Stimulated activated CD4-positive, alpha-beta T cell treated with anti-CD3 and anti-CD28 coated beads, Interleukin-1b, Interleukin-23, amount 100 ng/mL, for 48 hours (primary cell): ENCODE measurements around the gene ZNF189.

Experiments used
- DNase-seq: peaks from one replicate; pipeline ENCODE4 v3.0.0-alpha.2; 2020

Gene ZNF189

DNA sequence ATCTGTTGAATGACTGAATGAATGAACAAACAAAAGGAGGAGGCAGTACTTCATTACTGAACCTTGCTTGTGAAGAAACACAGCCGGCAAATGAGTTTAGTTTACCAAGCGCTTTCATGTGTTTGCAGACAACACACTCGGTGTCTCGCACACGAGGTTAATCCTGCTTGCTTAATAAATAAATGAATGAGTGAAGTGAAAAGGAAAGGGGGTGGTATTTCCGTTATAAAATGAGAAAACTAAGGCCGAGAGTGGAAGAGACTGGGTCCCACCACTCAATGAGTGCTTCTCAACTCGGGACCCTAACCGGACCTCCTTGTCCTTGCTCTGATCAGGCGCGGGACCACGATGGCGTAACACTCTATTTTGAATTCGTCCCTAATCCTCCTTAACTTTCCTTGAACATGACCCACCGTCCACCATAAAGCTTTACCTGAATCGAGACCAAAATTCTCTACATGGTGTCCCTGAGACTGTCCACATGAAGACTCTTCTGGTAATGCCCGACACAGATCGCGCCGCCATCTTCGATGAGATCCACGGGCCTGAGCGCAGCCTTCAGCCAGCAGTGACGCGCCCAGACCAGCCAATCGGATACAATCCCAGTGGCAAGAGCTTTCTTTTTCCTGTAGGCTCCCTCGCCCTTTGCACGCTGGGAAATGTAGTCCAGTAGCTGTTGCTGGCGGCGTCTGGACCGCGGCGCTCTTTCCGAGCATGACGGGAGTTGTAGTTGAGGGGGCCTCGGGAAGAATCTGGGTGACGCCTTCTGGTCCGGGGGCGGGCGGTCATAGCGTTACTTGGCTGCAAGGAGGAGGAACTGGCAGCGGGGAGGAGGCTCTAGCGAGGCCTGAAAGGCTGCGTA is at the start of gene ZNF189, which contains the start of gene MRPL50:
Gene ZNF189, plus strand, starts transcription at position 784 of the 862 bp plus-strand sequence. CDS start 306 bp downstream, outside the sequence.
Gene MRPL50, minus strand, starts transcription at position 551 of the 862 bp plus-strand sequence. Its CDS starts 26 bp downstream, at position 525.
- peak; percentile 97 for DNase-seq

- DNase-seq = no peak
Measured at GRCh38 chr9:101350285-101350684, 48.4 kb upstream of the ZNF189 start.

DNA sequence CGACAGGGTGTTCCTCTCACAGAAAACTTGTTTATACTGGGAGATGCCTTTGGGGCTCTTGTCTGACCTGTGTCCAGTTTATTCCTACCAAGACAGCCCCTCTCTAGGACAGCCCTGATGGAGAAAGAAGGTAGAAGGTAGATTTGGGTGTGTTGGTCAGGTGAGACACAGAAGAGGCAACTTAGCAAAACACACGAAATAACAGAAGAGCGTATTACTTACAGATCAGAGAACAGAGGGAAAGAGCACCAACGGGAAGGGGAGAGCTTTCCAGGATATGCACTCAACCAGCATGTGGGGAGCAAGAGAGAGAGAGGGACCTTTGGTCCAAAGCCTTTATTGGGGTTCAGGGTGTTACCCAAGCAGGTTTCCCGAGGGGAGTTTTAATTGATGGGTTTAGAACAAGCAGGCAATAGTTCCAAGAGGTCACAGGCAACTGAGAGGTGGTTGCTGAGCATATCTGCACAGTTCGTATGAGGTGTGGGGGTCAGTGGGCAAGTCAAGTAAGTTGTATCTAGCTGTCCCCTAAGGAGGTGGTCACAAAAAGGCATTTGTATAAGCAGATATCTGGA is 45.7 kb upstream of the ZNF189 start:
- DNase-seq = no peak

GRCh38 chr9:101353683-101354082 is 45.0 kb upstream of the ZNF189 start:
- DNase-seq = no peak

- DNase-seq = no peak
Measured at GRCh38 chr9:101354143-101354764, 44.4 kb upstream of the ZNF189 start.

DNA sequence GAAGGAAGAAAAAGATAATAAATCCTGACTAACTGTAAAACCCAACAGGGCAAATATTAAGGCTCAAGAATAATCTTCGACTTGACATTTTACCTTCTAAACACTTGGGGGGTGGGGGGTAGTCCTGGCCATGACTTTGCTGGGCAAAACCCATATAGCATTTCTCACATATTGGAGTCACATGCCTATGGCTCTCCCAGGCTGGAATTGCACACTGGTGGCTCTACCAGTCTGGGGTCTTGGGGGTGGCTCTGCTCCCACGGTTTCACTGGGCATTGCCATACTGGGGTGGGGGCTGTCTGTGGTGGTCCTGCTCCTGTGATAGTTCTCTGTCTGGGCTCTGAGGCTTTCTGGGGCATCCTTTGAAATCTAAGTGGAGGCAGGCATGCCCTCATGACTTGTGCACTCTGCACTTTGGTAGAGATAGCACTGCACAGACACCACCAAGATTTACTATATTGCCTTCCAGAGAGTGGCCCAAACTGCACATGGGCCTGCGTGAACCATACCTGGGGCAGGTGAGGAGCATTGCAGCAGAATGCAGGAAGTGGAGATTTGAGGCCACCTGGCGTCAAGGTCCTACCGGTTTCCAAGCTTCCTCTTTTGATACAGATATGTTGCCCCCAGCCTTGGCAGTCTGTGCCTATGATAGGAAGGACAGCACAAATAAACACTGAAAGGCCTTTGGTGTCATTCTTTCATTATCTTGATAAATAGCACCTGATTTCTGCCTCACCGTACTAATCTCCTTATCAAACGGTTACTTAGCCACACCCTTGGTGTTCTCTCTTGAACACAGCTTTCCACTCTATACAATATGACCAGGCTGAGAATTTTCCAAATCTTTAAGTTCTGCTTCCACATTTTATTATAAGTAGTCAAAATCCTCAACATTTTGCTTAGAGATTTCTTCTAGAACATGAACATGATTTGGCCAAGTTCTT is 43.6 kb upstream of the ZNF189 start:
- no peak for DNase-seq

GRCh38 chr9:101356619-101357018 is 42.0 kb upstream of the ZNF189 start:
- no peak for DNase-seq

DNA sequence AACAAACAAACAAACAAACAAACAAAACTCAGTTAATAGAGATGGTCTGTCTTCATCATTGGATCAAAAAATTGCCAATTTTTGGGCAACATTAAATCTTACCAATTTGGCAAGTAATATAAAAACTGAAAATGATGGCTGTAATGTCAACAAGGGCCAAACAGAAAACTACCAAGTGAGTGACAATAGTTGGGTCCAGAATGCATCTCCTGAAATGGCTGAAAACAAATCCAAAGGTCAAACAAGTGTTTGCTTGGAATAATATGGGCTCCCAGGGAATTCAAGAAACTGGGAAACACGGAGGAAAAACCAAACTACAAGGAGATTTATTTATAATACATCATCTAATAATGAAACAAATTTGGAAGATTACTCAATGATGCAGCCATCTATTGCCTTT is 39.0 kb upstream of the ZNF189 start:
- no peak for DNase-seq

- no peak for DNase-seq
Measured at GRCh38 chr9:101360647-101361046, 38.0 kb upstream of the ZNF189 start.

DNA sequence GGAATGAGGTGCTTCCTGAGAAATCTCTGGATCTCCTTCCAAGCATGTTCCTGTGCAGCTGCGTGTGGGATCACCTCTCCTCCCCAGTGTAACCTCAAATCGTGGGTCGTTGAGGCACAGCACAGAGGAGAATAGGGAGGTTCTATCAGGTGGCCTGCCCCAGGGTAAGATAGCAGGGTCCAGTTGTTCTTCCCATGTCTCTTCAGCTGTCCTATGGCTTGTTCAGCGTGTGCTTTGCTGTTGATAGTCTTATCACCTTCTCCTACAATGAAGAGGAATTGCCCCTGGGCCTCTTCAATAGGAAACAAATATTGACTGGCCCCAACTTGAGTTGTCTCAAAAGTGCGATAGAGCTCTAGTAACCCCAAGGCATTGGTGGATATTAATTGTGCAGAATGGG is 36.2 kb upstream of the ZNF189 start:
- no peak for DNase-seq

DNA sequence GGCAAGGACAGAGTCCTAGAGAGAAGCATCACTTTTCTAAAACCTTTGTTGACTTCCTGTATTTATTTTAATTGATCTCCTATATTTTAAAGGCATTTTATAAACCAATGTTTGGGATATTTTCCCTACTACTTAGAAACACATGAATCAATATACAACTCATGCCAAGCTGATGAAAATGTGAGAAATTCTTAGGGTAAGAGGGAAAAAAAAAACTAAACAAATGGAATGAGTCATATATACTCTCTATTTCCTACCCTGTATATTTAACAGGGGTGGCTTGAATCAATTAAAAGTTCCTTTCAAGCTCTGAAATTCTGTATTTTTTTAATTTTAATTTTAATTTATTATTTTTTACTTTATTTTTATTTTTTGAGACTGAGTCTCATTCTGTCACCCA is 33.5 kb upstream of the ZNF189 start:
- no peak for DNase-seq

DNA sequence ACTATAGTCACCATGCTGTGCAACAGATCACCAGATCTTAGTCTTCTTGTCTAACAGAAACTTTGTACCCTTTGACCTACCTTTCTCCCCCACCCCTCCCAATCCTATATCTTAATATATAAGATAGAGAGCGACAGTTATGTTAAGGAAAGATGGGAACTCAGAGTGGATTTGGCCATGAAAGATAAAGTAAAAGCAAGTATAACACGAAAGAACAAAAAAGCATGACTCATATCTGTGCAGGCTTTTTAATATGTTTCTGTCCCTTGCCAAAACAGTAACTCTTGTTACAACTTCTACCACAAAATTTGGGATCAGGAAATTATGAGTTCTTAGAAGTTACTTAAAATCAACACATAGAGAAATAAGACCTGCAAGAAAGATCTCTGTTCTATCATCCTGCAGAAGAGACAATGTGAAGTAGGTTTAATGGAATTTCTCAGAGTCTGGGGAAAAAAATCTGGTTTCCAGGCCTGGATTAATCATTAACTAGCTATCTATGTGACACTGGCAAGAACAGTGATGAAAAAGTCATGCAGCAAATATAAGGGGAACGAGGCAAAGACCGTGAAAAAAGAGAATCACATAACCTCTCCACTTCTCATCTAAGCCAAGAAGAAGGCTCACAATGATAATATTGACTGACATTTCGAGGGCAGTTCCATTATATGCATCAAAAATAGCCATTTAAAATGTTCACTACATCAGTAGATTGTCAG is 32.5 kb upstream of the ZNF189 start:
- DNase-seq = no peak

GRCh38 chr9:101367323-101367722 is 31.3 kb upstream of the ZNF189 start:
- DNase-seq = no peak

GRCh38 chr9:101369286-101369685 is 29.4 kb upstream of the ZNF189 start:
- DNase-seq = no peak

GRCh38 chr9:101369884-101370531 is 28.6 kb upstream of the ZNF189 start:
- DNase-seq = no peak

DNA sequence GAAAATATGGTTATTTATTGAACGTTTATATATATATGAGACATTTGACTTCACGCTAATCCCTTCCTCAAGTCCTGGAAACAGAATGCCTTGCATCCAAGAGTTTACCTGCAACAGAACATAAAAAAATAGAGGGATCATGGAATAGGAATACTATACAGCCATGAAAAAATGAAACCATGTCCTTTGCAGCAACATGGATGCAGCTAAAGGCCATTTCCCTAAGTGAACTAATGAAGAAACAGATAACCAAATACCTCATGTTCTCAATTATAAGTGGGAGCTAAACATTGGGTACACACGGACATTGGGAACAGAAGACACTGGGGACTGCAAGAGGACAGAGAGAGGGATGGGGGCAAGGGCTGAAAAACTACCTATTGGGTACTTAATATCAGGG is 26.8 kb upstream of the ZNF189 start:
- DNase-seq = no peak

DNA sequence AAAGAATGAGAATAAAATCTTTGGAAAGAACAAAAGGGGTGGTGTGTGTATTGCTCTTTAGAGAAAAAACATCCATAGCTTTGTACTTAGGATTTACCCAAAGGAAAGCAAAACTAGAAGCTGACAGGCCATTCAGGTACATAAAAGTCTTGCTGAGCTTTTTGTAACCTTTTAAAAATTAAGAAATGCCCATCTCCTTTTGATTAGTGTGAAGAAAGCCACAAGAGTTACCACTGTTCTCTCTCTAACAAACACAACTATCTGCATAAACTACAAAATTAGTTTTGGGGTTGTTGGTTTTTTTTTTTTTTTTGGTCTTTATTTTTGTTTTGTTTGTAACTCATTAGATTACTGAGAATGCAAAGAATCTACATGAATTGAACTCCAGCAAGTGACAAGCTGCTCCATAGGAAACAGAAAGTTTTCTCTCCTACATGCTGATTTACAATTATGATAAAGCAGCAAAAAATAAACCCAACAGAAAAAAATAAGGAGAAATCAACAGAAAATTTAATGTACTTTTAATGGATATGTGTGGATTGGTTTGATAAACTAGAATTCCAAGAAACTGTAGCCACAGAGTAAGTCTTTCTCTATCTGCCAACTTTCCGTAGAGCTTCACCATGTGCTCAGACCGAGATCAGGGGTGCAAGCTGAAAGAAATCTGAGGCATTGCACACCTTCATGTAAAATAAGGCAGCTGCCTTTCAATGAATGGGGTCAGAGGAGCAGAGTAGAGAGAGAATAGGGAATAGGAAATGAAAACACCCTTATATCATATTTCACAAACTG is 26.1 kb upstream of the ZNF189 start:
- DNase-seq = no peak

- no peak for DNase-seq
Measured at GRCh38 chr9:101375546-101375945, 23.1 kb upstream of the ZNF189 start.

DNA sequence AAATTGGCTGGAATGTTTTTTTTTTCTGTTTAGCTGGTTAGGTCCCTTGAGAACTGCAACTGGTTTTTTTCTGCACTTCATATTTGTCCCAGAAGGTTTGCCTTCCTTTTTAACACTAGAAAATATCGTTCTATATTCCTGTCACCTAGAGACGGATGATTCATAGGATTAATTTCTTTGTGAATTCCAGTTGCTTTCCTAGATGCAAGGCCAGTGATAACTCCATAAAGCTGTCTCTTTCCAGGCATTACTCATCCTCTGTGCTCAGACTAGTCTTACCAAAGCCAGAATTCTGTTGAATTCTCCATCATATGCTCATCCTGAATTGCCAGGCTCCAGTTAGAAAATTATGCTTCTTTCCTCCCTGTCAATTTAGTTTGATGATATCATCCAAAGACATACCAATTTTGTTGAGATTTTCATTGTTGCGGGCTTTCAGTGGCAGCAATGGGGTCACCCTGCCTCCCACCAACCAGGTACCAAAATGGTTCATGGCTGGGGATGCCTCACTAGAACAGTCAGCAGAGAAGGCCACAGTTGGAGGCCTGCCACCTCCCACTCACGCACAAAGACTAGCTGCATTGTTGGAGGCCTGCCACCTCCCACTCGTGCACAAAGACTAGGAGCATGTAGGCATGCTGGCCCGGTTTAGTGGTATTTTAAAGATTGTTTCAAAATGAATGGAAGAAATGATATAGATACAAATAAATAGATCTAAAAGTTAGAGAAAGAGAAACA is 22.4 kb upstream of the ZNF189 start:
- no peak for DNase-seq

DNA sequence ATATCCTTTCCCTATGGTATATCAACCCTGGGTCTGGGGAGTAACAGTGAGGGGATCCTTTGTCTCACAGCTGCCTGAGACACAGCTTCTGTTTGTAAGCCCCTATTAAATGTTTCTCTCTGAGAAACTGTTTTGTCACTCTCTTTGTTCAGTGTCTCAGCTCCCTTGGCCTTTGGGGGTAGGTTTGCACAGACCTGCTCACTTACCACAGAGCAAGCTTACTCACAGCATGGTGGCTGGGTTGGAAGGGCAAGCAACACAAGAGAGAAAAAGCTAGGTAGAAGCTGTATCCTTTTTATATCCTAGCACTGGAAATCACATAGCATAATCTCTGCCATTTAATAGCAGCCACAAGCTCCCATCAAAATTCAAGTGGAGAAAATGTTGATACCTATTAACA is 18.4 kb upstream of the ZNF189 start:
- DNase-seq = no peak
